ENCODE data around the gene DFFB. TPM values are rescaled to one million over a fixed set of nuclear protein-coding genes. Genes with fewer than 3 reads are reported as not detected.

Gene DFFB
- total RNA-seq, 1 experiment from 2014 or later, result 17.1 TPM

DNA sequence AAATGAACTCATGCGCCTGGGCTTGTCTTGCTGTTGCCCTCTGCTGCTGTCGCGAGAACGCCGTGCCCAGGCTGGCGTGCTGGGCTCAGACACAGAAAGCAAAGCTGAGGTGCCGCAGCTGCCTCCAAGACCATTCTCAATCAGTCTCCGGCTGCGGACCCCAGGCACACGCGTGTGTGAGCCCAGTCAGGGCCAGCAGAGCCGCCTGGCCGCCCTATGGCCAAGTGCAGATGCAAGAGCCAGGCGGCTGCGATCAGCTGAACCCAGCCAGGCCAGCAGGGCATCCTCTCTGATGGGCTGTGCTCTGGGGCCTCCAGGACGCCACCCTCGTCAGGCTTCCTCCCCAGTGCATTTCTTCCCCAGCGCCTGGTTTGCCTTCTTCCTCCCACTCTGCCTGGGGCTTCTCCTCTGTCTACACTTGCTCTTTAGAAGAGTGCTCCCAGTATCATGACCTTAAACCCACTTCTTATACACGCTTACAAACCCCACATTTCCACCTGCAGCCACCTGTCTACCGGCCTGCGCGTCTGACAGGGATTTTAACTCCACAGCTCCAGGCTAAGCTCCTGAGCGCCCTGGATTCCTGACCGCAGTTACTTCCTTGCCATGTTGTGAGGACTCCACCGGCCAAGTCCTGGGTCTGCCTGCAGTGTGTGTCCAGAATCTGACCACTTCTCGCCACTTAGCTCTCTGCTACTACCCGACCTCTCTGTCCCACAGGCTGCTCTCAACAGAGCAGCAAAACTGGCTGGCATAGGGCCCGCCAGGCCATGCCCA lies 39.3 kb upstream of the DFFB start:
- H3K27ac ChIP-seq (ENCODE audit: low read length), result no peak overlapping the region
- no peak overlapping the region for H3K4me2 ChIP-seq (ENCODE audit: low read length)
- no peak overlapping the region for H3K4me3 ChIP-seq (ENCODE audit: low read length)
- H3K9me2 ChIP-seq (replicated peaks; ENCODE audit: low read length), result no peaks in the 10 kb centered on the region
- BruUV-seq (replicated peaks), result no TSS peak
- no peaks in the 10 kb centered on the region for H3K27me3 ChIP-seq (ENCODE audit: low read length)
- intact Hi-C loops (cut with micrococcal nuclease), result no loop called here
- no peaks in the 10 kb centered on the region for H3K9me3 ChIP-seq (ENCODE audit: low read length)
- no peak overlapping the region for H3K9ac ChIP-seq (ENCODE audit: low read length)
- ChIA-PET CTCF (no interaction called here), POLR2A (ENCODE audit: unreplicated experiment) (no interaction called here)
- no peak overlapping the region for H2AFZ ChIP-seq (ENCODE audit: low read length)
- H3K4me1 ChIP-seq (ENCODE audit: insufficient read depth, low read length), result no peaks in the 10 kb centered on the region
- DNase-seq (no peak), ATAC-seq (no peak)
- H3F3A ChIP-seq (ENCODE audit: low read length, unreplicated experiment), result no peaks in the 10 kb centered on the region
- TF ChIP-seq EZH2 (IDR thresholded peaks at IDR 0.05; ENCODE audit: low read length, unreplicated experiment), result no peak
- TF ChIP-seq, protein P1, sequence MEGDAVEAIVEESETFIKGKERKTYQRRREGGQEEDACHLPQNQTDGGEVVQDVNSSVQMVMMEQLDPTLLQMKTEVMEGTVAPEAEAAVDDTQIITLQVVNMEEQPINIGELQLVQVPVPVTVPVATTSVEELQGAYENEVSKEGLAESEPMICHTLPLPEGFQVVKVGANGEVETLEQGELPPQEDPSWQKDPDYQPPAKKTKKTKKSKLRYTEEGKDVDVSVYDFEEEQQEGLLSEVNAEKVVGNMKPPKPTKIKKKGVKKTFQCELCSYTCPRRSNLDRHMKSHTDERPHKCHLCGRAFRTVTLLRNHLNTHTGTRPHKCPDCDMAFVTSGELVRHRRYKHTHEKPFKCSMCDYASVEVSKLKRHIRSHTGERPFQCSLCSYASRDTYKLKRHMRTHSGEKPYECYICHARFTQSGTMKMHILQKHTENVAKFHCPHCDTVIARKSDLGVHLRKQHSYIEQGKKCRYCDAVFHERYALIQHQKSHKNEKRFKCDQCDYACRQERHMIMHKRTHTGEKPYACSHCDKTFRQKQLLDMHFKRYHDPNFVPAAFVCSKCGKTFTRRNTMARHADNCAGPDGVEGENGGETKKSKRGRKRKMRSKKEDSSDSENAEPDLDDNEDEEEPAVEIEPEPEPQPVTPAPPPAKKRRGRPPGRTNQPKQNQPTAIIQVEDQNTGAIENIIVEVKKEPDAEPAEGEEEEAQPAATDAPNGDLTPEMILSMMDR (conservative IDR thresholded peaks at IDR 0.05; ENCODE audit: low read depth, low read length), result no peak
- no peak for TF ChIP-seq EZH2phosphoT487 (IDR thresholded peaks at IDR 0.05; ENCODE audit: borderline replicate concordance, low read length)
- peaks cover 14% of the 10 kb centered on the region; the same call in 1 of the 2 replicates for H3K36me3 ChIP-seq (ENCODE audit: low read depth, low read length)
- H4K20me1 ChIP-seq (ENCODE audit: low read length), result no peaks in the 10 kb centered on the region
- no peaks in the 10 kb centered on the region for H3K79me2 ChIP-seq (ENCODE audit: low read length)

DNA sequence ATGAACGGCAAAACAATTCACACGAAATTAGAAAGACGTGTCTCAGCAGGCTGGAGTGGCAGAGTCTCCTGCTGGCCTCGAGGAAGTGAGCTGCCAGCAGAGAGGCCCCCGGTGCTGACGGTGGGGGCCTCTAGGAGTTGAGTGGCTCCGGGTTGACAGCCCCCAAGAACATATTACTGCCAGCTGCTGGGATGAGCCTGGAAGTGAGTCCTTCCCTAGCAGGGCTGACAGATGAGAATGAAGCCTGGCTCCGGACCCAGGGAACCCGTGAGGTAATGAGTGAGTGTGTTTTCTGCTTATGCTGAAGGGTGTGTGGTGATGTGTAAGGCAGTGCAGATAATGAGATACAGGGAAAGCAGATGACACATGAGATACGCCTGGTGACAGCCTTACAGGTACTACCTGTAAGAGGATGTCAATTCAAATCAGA lies 37.5 kb upstream of the DFFB start:
- no peak overlapping the region for H2AFZ ChIP-seq (ENCODE audit: low read length)
- no peak overlapping the region for H3K9ac ChIP-seq (ENCODE audit: low read length)
- no peak for ATAC-seq
- intact Hi-C loops (cut with micrococcal nuclease), result no loop called here
- no peak for DNase-seq
- no TSS peak for BruUV-seq (replicated peaks)
- H3K4me2 ChIP-seq (ENCODE audit: low read length), result no peak overlapping the region
- H3K27me3 ChIP-seq (ENCODE audit: low read length), result no peaks in the 10 kb centered on the region
- H3K9me3 ChIP-seq (ENCODE audit: low read length), result no peaks in the 10 kb centered on the region
- H3K9me2 ChIP-seq (replicated peaks; ENCODE audit: low read length), result no peaks in the 10 kb centered on the region
- no peak for TF ChIP-seq EZH2phosphoT487 (IDR thresholded peaks at IDR 0.05; ENCODE audit: borderline replicate concordance, low read length)
- TF ChIP-seq, protein P1 (conservative IDR thresholded peaks at IDR 0.05; ENCODE audit: low read depth, low read length), result no peak
- no peaks in the 10 kb centered on the region for H4K20me1 ChIP-seq (ENCODE audit: low read length)
- H3K79me2 ChIP-seq (ENCODE audit: low read length), result no peaks in the 10 kb centered on the region
- H3K27ac ChIP-seq (ENCODE audit: low read length), result no peak overlapping the region
- H3K4me1 ChIP-seq (ENCODE audit: insufficient read depth, low read length), result no peaks in the 10 kb centered on the region
- H3K4me3 ChIP-seq (ENCODE audit: low read length), result no peak overlapping the region
- ChIA-PET POLR2A (ENCODE audit: unreplicated experiment) (no interaction called here), CTCF (no interaction called here)
- H3F3A ChIP-seq (ENCODE audit: low read length, unreplicated experiment), result no peaks in the 10 kb centered on the region
- H3K36me3 ChIP-seq (ENCODE audit: low read depth, low read length), result peaks cover 20% of the 10 kb centered on the region

DNA sequence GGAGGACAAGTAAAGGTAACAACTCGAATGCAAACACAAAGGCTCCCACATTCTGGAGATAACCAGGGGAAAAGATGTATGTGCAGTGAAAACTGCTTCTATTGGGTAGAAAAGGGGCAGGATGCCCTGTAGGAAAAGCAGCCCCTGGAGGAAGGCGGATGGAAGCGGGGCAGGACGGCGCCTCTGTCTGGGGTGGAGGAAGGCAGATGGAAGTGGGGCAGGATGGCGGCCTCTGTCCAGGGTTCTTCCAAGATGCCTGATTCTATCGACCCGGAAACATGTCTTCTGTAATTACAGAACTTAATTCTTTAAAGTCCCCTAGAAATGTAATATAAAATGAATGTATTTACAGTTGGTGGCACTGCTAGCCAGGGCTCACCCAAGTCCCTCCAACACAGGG lies 37.0 kb upstream of the DFFB start:
- no peaks in the 10 kb centered on the region for H3K9me2 ChIP-seq (replicated peaks; ENCODE audit: low read length)
- H3K79me2 ChIP-seq (ENCODE audit: low read length), result no peaks in the 10 kb centered on the region
- H3K27ac ChIP-seq (ENCODE audit: low read length), result no peak overlapping the region
- intact Hi-C loops (cut with micrococcal nuclease), result no loop called here
- CTCF ChIA-PET, result interaction anchor here (0.5 kb wide), 1 partner anchor 25 kb away, joined by 3 read pairs; no protein-coding TSS in a partner anchor
- no peaks in the 10 kb centered on the region for H3K4me1 ChIP-seq (ENCODE audit: insufficient read depth, low read length)
- TF ChIP-seq, protein P1 (conservative IDR thresholded peaks at IDR 0.05; ENCODE audit: low read depth, low read length), result no peak
- TF ChIP-seq EZH2 (IDR thresholded peaks at IDR 0.05; ENCODE audit: low read length, unreplicated experiment), result no peak
- TF ChIP-seq EZH2phosphoT487 (IDR thresholded peaks at IDR 0.05; ENCODE audit: borderline replicate concordance, low read length), result no peak
- POLR2A ChIA-PET (ENCODE audit: unreplicated experiment), result no interaction called here
- H2AFZ ChIP-seq (ENCODE audit: low read length), result no peak overlapping the region
- H3K4me2 ChIP-seq (ENCODE audit: low read length), result no peak overlapping the region
- ATAC-seq (no peak), DNase-seq (no peak)
- H3K27me3 ChIP-seq (ENCODE audit: low read length), result no peaks in the 10 kb centered on the region
- H4K20me1 ChIP-seq (ENCODE audit: low read length), result no peaks in the 10 kb centered on the region
- H3K4me3 ChIP-seq (ENCODE audit: low read length), result no peak overlapping the region
- H3K9ac ChIP-seq (ENCODE audit: low read length), result no peak overlapping the region
- BruUV-seq (replicated peaks), result no TSS peak
- H3F3A ChIP-seq (ENCODE audit: low read length, unreplicated experiment), result no peaks in the 10 kb centered on the region
- H3K36me3 ChIP-seq (ENCODE audit: low read depth, low read length), result peaks cover 23% of the 10 kb centered on the region
- H3K9me3 ChIP-seq (ENCODE audit: low read length), result no peaks in the 10 kb centered on the region
